HL-60 (cell line): ENCODE results near the gene KLF9.

Experiments used
- CTCF ChIP-seq: IDR thresholded peaks from one replicate; pipeline ENCODE4 v1.5.1; 2011; ENCODE audit warnings: low read length, control low read depth, inconsistent platforms; ENCODE audit not compliant: insufficient read depth
- GABPA ChIP-seq: IDR thresholded peaks from 2 replicates; pipeline ENCODE4 v1.6.1; 2012; ENCODE audit warnings: low read depth
- POLR2AphosphoS5 ChIP-seq: IDR thresholded peaks from 2 replicates; pipeline ENCODE4 v1.6.1; 2012; ENCODE audit warnings: low read depth

DNA sequence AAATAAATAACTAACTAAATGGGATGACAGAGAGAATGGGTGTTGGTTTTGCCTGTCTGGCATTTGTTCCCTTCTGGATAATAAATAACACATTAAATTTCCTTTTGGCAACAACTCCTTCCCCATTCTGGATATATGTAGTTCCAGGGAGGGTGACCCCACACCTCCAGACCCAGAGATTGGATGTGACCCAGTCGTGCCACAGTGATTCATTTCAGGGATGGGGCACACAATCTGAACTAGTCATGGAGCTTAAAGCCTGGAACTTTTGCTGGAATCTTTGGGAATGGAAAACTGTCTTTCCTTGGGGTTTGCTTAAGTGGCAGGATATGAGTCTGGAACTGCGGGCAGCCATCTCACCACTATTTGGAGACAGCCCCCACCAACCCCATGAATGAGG is 11.3 kb downstream of the KLF9 start:
- TF ChIP-seq GABPA (no peak), POLR2AphosphoS5 (no peak), CTCF (no peak)
